ENCODE results near the gene LARGE1.

DNA sequence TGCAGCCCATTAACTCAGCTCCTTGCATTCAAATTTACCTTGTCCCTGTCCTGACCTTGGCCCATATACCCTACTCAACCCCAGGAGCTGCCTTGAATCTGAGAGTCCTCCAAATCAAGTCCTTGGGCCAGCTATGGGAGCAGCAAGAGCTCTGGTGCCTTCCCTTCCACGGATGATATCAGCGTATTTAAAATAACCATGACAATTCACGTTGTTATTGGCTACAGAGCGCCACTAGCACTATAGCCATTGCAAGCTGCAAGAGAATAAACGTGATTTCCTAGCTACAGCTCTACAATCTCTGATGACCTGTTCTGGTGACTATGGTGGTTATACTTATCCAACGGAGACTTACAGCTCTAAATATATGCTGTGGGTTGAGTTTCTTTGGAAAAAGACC is 357.8 kb downstream of the LARGE1 start:
- TF ChIP-seq, protein P1, sequence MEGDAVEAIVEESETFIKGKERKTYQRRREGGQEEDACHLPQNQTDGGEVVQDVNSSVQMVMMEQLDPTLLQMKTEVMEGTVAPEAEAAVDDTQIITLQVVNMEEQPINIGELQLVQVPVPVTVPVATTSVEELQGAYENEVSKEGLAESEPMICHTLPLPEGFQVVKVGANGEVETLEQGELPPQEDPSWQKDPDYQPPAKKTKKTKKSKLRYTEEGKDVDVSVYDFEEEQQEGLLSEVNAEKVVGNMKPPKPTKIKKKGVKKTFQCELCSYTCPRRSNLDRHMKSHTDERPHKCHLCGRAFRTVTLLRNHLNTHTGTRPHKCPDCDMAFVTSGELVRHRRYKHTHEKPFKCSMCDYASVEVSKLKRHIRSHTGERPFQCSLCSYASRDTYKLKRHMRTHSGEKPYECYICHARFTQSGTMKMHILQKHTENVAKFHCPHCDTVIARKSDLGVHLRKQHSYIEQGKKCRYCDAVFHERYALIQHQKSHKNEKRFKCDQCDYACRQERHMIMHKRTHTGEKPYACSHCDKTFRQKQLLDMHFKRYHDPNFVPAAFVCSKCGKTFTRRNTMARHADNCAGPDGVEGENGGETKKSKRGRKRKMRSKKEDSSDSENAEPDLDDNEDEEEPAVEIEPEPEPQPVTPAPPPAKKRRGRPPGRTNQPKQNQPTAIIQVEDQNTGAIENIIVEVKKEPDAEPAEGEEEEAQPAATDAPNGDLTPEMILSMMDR (IDR thresholded peaks at IDR 0.05): no peak
- TF ChIP-seq EP300 (IDR thresholded peaks at IDR 0.05): no peak

All from tibial nerve (tissue), 4 donors.